PC-3 (cell line): ENCODE results near the gene BARHL2. TPM values are rescaled to one million over a fixed set of nuclear protein-coding genes. Genes with fewer than 3 reads are reported as not detected.
A peak's percentile ranks its signal among the peaks of the same experiment; 100 is the strongest.

ENCODE experiments used
- ATAC-seq: fragments of 200-7000 bp; cut with Tn5 transposase; 2 replicates; pipeline ENCODE4 v1.9.1; 2020; ENCODE audit warnings: mild to moderate bottlenecking, moderate library complexity
- BruUV-seq: library from RNA; stranded (reverse); fragments of 400-500 nt; replicated peaks from 2 replicates; lab custom pipeline; 2021; lab: Mats Ljungman, UMichigan
- CTCF ChIA-PET: fragments of 300-600 bp; sonication (Branson Sonifier 250); formaldehyde crosslinking; loops from one replicate; lab custom pipeline; 2022; ENCODE audit warnings: antibody characterized with exemption; lab: Charles Lee
- POLR2A ChIA-PET: fragments of 300-600 bp; sonication (Branson Sonifier 250); formaldehyde crosslinking; loops from one replicate; lab custom pipeline; 2022; ENCODE audit warnings: antibody characterized with exemption; ENCODE audit not compliant: unreplicated experiment; lab: Charles Lee
- DNase-seq: peaks from one replicate; pipeline ENCODE4 v3.0.0-alpha.2; 2015
- H2AFZ ChIP-seq: fragments of 300-600 bp; sonication (generic); 2 replicates; pipeline ENCODE4 v1.6.0; 2016; ENCODE audit warnings: antibody characterized with exemption, low read length
- H3F3A ChIP-seq: fragments of 300-600 bp; sonication (generic); one replicate; pipeline ENCODE4 v1.6.0; 2017; ENCODE audit warnings: antibody characterized with exemption, low read length, control low read depth, mild to moderate bottlenecking; ENCODE audit not compliant: unreplicated experiment
- H3K27ac ChIP-seq: fragments of 300-600 bp; sonication (generic); 2 replicates; pipeline ENCODE4 v1.5.1; 2016; ENCODE audit warnings: mild to moderate bottlenecking, low read length
- H3K27me3 ChIP-seq: fragments of 300-600 bp; sonication (generic); 2 replicates; pipeline ENCODE4 v1.6.1; 2016; ENCODE audit warnings: low read length, mixed read lengths
- H3K36me3 ChIP-seq: fragments of 300-600 bp; sonication (generic); 2 replicates; pipeline ENCODE4 v1.6.1; 2016; ENCODE audit warnings: low read depth, mixed run types, low read length, mixed read lengths
- H3K4me1 ChIP-seq: fragments of 300-600 bp; sonication (generic); 2 replicates; pipeline ENCODE4 v1.5.1; 2016; ENCODE audit warnings: low read length; ENCODE audit not compliant: insufficient read depth
- H3K4me2 ChIP-seq: fragments of 300-600 bp; sonication (generic); 2 replicates; pipeline ENCODE4 v1.6.0; 2016; ENCODE audit warnings: low read length
- H3K4me3 ChIP-seq: fragments of 300-600 bp; sonication (generic); 2 replicates; pipeline ENCODE4 v1.5.1; 2016; ENCODE audit warnings: mild to moderate bottlenecking, low read length, mixed read lengths
- H3K79me2 ChIP-seq: fragments of 300-600 bp; sonication (generic); 2 replicates; pipeline ENCODE4 v1.6.1; 2017; ENCODE audit warnings: low read length, mixed read lengths
- H3K9ac ChIP-seq: fragments of 300-600 bp; sonication (generic); 2 replicates; pipeline ENCODE4 v1.6.0; 2016; ENCODE audit warnings: mild to moderate bottlenecking, low read length
- H3K9me2 ChIP-seq: fragments of 300-600 bp; sonication (generic); replicated peaks from 2 replicates; pipeline ENCODE4 v1.6.1; 2016; ENCODE audit warnings: mixed run types, low read length, mixed read lengths
- H3K9me3 ChIP-seq: fragments of 300-600 bp; sonication (generic); 2 replicates; pipeline ENCODE4 v1.6.1; 2016; ENCODE audit warnings: low read length, mixed read lengths
- H4K20me1 ChIP-seq: fragments of 300-600 bp; sonication (generic); 2 replicates; pipeline ENCODE4 v1.6.1; 2016; ENCODE audit warnings: low read length, mixed read lengths
- EZH2 ChIP-seq: fragments of 300-600 bp; sonication (generic); IDR thresholded peaks from one replicate; pipeline ENCODE4 v1.6.1; 2017; ENCODE audit warnings: antibody characterized with exemption, mild to moderate bottlenecking, low read length; ENCODE audit not compliant: unreplicated experiment
- EZH2phosphoT487 ChIP-seq: fragments of 300-600 bp; sonication (generic); IDR thresholded peaks from 2 replicates; pipeline ENCODE4 v1.6.1; 2018; ENCODE audit warnings: mild to moderate bottlenecking, antibody characterized with exemption, low read length, borderline replicate concordance
- intact Hi-C: fragments of 100-400 bp; cut with micrococcal nuclease; formaldehyde crosslinking; loops from 2 replicates; pipeline ENCODE4 v1.9.0; 2023
- total RNA-seq: library from RNA; depleted of rRNA; stranded (reverse); fragments of >200 nt; gene quantifications from 2 replicates; pipeline ENCODE4 v1.2.3, GENCODE V29; 2014
- TF ChIP-seq, protein P1 (sequence below): fragments of 300-600 bp; sonication (generic); conservative IDR thresholded peaks from 2 replicates; pipeline ENCODE4 v1.5.1; 2017; ENCODE audit warnings: antibody characterized with exemption, low read depth, mild to moderate bottlenecking, low read length

BARHL2 gene
- total RNA-seq, 1 experiment from 2014 or later = not detected

GRCh38 chr1:90712915-90713730 lies 4.0 kb downstream of the BARHL2 start:
- no peaks in the 10 kb centered on the region for H3K36me3 ChIP-seq
- no peaks in the 10 kb centered on the region for H3K9me3 ChIP-seq
- BruUV-seq = no TSS peak
- CTCF ChIA-PET = no interaction called here
- no peak overlapping the region for H2AFZ ChIP-seq
- TF ChIP-seq EZH2 = no peak
- 0 out of 2 replicates have a peak, but pooled peaks have one; percentile 32 for TF ChIP-seq EZH2phosphoT487
- no peak overlapping the region for H3K4me3 ChIP-seq
- intact Hi-C loops = no loop called here
- no peaks in the 10 kb centered on the region for H3K9me2 ChIP-seq
- no peak overlapping the region for H3K9ac ChIP-seq
- no peak for ATAC-seq
- no peak overlapping the region for H3K4me2 ChIP-seq
- DNase-seq = no peak
- no peaks in the 10 kb centered on the region for H3K79me2 ChIP-seq
- H3K27me3 ChIP-seq = peaks cover 86% of the 10 kb centered on the region
- no peaks in the 10 kb centered on the region for H3K4me1 ChIP-seq
- POLR2A ChIA-PET = no interaction called here
- H3K27ac ChIP-seq = no peak overlapping the region
- H4K20me1 ChIP-seq = no peaks in the 10 kb centered on the region
- H3F3A ChIP-seq = no peaks in the 10 kb centered on the region

GRCh38 chr1:90712153-90712856 lies 4.8 kb downstream of the BARHL2 start:
- TF ChIP-seq EZH2 = no peak
- Histone ChIP-seq H3K4me3 (no peak overlapping the region), H2AFZ (no peak overlapping the region), H3F3A (no peaks in the 10 kb centered on the region), H3K4me1 (no peaks in the 10 kb centered on the region), H3K9me2 (no peaks in the 10 kb centered on the region), H3K36me3 (no peaks in the 10 kb centered on the region), H3K4me2 (no peak overlapping the region), H3K9me3 (no peaks in the 10 kb centered on the region), H3K27me3 (peaks cover 94% of the 10 kb centered on the region), H4K20me1 (no peaks in the 10 kb centered on the region), H3K9ac (no peak overlapping the region), H3K27ac (no peak overlapping the region), H3K79me2 (no peaks in the 10 kb centered on the region)
- ChIA-PET POLR2A (no interaction called here), CTCF (no interaction called here)
- intact Hi-C loops = no loop called here
- no TSS peak for BruUV-seq
- DNase-seq (no peak), ATAC-seq (no peak)

DNA sequence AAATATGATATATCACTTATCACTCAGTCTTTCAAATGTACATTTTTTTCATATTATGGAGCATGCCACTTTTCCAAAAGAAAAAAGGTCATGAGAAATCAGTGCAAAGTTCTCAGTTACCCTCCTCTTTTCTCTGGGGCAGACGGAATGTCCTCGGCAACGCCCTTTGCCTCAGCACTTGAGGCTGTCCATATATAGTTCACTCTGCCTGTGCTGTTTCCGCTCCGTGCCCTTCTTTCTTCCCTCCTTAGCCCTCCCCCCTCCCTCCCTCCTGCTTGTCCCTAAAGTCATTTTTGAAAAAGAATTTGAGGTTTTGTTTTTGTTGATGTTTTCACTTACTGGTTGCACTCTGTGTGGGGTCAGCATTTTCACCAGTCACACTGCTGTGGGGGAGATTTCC lies 5.4 kb downstream of the BARHL2 start:
- Histone ChIP-seq H3K36me3 (no peaks in the 10 kb centered on the region), H3F3A (no peaks in the 10 kb centered on the region), H3K9me2 (no peaks in the 10 kb centered on the region), H3K79me2 (no peaks in the 10 kb centered on the region), H3K4me3 (no peak overlapping the region), H3K9ac (no peak overlapping the region), H3K27ac (no peak overlapping the region), H4K20me1 (no peaks in the 10 kb centered on the region), H3K4me2 (no peak overlapping the region), H3K27me3 (peaks cover 96% of the 10 kb centered on the region), H3K4me1 (no peaks in the 10 kb centered on the region), H3K9me3 (no peaks in the 10 kb centered on the region), H2AFZ (no peak overlapping the region)
- POLR2A ChIA-PET = no interaction called here
- no TSS peak for BruUV-seq
- ATAC-seq (no peak), DNase-seq (no peak)
- TF ChIP-seq, protein P1, sequence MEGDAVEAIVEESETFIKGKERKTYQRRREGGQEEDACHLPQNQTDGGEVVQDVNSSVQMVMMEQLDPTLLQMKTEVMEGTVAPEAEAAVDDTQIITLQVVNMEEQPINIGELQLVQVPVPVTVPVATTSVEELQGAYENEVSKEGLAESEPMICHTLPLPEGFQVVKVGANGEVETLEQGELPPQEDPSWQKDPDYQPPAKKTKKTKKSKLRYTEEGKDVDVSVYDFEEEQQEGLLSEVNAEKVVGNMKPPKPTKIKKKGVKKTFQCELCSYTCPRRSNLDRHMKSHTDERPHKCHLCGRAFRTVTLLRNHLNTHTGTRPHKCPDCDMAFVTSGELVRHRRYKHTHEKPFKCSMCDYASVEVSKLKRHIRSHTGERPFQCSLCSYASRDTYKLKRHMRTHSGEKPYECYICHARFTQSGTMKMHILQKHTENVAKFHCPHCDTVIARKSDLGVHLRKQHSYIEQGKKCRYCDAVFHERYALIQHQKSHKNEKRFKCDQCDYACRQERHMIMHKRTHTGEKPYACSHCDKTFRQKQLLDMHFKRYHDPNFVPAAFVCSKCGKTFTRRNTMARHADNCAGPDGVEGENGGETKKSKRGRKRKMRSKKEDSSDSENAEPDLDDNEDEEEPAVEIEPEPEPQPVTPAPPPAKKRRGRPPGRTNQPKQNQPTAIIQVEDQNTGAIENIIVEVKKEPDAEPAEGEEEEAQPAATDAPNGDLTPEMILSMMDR = no peak
- no peak for TF ChIP-seq EZH2phosphoT487
- TF ChIP-seq EZH2 = no peak
- CTCF ChIA-PET = no interaction called here
- intact Hi-C loops = no loop called here
